NCI-H2171 treated with DMSO at 0.1 percent for 48 hours (cell line): Measurements from ENCODE around the gene RBPJL.

Experiments used
- DNase-seq: peaks from one replicate; lab custom pipeline; 2025; lab: John Stamatoyannopoulos, UW

Gene RBPJL

GRCh38 chr20:45293041-45294002 is 13.3 kb upstream of the RBPJL start:
- peak; percentile 94 for DNase-seq

DNA sequence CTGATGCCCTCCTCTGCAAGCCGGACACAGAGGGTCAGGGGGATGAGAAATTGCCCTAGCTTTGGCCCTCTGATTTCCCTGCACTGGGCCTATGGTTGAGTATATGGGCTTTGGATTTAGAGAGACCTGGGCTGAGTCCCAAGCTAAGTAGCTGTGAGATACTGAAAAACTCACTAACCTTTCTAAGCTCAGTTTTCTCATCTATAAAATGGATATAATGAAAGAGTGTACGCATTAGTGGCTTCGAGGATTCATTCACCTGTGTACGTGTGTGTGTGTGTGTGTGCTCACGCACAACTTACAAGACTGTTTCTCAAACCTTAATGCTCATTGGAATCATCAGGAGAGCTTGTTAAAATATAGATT is 12.7 kb upstream of the RBPJL start:
- no peak for DNase-seq

DNA sequence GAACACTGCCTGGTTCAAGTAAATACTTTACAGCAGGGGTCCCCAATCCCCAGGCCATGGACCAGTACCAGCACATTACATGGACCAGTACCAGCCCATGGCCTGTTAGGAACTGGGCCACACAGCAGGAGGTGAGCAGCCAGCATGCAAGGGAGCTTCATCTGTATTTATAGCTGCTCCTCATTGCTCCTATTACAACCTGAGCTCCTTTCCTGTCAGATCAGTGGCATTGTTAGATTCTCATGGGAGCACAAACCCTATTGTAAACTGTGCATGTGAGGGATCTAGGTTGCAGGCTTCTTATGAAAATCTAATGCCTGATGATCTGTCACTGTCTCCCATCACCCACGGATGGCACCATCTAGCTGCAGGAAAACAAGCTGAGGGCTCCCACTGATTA is 12.0 kb upstream of the RBPJL start:
- DNase-seq, result no peak

DNA sequence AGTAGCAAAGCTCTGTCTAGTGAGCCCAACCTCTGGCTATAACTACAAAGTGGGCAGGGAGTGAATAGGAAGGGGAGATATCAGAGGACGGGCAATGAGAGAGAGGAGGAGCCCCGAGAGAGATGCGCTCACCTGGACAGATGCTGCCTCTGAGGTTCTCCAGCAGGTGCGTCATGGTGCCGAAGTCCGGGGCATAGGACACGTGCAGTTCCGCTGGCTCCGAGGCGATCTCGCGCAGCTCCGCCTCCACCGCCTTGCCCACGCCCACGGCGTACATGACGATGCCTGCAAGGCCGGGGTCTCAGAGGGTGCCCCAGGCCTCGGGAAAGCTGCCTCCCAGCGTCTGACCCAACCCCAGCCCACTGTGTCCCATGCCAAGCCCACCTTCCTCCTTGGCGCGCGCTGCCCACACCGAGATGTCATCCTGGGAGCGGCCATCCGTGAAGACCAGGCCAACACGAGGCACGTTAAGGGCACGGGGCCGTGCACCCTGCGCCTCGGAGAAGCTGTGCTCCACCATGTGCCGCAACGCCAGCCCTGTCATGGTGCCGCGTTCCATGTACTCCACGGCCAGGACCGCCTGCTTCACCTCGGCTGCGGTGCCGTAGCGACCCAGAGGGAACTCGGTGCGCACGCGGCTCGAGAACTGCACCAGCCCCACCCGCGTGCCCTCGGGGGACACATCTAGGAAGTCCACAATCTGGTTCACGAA is 8.7 kb upstream of the RBPJL start:
- no peak for DNase-seq

- no peak for DNase-seq
Measured at GRCh38 chr20:45299786-45300185, 6.9 kb upstream of the RBPJL start.

DNA sequence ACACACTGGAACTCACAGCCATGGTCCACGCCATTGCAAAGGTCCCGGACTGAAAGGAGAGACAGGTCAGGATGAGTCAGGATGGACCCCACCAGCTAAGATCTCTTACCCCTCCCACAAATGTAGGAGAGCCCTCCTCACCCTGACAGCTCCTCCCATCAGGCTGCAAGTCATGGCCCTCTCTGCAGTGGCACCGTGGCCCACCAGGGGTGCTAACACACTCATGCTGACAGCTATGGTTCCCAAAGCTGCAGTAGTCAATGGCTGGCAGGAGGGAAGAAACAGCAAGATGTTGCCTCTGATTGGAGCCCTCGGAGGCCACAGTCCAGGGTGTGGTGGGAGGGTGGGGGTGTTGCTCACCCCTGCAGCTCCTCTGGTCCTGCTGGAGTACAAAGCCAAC is 5.7 kb upstream of the RBPJL start:
- DNase-seq, result no peak

DNA sequence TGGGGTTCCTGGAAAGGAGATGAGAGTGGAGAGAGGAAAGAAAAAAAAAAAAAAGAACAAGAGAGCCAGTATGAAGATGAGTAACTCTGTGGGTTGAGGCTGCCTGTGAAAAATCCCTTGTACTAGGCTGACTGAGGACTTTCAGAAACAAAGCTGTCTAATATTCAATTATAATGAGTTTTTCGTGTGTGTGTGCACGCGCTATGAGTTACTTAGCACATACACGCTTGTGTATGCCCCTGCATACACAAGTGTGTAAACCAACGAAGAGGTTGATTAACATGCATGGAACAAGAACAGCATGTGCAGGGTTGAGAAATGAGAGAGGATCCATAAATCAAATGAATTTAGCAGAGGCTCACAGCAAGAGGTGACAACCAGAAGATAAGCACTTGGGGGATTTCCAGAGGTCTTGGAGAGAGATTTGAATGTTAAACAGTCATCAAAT is 4.8 kb upstream of the RBPJL start:
- DNase-seq, result no peak

GRCh38 chr20:45303586-45304463 is 2.8 kb upstream of the RBPJL start:
- no peak for DNase-seq

- no peak for DNase-seq
Measured at GRCh38 chr20:45304464-45304999, 2.1 kb upstream of the RBPJL start.

- no peak for DNase-seq
Measured at GRCh38 chr20:45305262-45305661, 1.4 kb upstream of the RBPJL start.

GRCh38 chr20:45307076-45307640 is 518 bp downstream of the RBPJL start:
- no peak for DNase-seq

DNA sequence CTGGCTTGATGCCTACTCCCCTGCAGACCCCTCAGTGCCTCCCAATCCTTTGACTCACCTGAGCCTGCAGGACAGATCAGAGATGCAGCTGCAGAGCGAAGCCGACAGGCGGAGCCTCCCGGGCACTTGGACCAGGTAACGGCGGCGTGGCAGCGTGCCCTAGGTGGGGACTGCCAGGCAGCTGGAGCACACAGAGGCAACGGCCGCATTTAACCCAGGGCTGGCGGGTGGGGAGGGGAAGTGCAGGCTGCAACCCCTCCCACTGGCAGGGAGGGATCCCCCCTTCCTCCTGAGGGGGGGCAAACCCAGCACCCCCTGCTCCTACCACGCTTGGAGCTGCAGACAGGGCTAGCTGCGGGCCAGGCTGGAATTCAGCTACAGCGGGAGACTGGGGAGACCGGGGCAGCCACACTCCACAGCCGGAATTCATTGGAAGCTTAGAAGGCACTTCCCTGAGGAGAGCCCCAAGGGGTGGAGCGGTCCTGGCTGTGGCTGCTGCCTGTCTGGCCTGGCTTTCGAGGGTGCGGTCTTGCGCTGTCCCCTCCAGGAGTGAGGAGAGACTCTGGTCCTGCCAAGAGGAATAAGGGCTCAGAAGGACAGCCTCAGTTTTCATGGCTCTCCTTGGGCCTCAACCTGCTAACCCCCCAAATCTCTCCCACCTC is 1.6 kb downstream of the RBPJL start, which contains the start of gene MATN4:
TSS of gene MATN4 (minus strand) at position 183 of the 662 bp plus-strand sequence. CDS start 2,717 bp downstream, outside the sequence.
- no peak for DNase-seq

DNA sequence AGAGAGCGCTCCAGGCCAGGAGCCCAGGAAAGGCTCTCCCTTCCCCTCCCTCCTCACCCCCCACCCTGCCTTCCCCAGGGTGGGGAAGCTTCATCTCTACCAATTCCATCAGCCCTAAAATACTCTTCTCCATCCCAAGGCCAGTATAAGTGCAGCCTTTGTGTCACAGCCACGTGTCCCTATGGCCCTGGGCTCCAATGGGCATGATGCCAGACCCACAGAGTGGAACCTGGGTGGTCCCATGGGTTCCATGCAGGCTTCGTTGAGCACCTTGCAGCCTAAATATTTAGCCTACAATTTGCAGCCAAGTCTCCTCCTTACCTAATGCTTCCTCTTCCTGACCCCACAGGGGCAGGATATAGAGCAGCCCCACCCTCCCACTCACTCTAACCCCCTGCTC is 2.4 kb downstream of the RBPJL start:
- DNase-seq, result no peak

GRCh38 chr20:45311589-45312211 is 5.1 kb downstream of the RBPJL start:
- DNase-seq, result peak; percentile 18

DNA sequence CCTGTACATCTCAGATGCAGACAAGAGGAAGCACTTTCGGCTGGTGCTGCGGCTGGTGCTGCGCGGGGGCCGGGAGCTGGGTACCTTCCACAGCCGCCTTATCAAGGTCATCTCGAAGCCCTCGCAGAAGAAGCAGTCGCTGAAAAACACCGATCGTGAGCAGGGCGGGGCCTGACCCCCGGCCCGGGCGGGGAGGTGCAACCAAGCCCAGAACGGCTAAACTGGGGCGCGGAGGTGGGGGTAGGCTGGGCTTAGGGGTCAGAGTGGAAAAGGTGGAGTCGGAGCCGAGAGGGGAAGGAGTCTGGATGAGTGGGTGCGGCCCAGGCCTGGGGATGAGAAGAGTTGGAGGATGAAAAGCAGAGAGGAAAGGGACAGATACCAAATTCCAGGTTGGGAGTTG is 5.6 kb downstream of the RBPJL start:
- DNase-seq, result no peak

DNA sequence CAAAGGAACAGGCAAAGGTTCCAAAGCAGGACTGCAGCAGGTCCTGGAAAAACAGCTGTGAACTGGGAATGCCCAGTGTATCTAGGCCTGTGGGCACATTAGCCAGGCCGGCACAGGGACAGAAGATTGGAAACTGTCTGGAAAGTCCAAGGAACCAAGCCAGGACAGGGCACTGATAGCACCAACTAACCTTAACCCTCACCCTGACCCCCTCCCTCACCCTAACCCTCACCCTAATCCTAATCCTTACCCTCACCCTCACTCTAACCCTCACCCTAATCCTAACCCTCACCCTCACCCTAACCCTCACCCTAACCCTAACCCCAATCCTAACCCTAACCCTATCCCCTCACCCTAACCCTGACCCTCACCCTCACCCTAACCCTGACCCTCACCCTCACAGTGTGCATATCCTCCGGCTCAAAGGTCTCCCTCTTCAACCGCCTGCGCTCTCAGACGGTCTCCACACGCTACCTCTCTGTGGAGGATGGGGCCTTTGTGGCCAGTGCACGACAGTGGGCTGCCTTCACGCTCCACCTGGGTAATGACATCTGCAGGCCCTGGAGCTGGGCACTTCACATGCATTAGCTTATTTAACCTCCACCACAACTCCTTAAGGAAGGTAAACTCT is 6.5 kb downstream of the RBPJL start:
- no peak for DNase-seq

- DNase-seq, result no peak
Measured at GRCh38 chr20:45313943-45314342, 7.3 kb downstream of the RBPJL start.

DNA sequence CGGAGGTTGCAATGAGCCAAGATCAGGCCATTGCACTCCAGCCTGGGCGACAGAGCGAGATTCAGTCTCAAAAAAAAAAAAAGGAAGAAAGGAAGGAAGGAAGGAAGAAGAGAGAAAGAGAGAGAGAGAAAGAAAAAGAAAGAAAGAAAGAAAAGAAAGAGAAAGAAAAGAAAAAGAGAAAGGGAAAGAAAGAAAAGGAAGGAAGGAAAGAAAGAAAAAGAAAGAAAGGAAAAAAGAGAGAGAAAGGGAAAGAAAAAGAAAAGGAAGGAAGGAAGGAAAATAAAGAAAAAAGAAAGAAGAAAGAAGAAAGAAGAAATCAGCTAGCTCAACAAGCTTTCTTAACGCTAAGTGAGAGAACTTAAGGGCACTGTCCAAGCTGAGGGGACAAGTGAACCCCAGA is 9.0 kb downstream of the RBPJL start:
- DNase-seq, result no peak

DNA sequence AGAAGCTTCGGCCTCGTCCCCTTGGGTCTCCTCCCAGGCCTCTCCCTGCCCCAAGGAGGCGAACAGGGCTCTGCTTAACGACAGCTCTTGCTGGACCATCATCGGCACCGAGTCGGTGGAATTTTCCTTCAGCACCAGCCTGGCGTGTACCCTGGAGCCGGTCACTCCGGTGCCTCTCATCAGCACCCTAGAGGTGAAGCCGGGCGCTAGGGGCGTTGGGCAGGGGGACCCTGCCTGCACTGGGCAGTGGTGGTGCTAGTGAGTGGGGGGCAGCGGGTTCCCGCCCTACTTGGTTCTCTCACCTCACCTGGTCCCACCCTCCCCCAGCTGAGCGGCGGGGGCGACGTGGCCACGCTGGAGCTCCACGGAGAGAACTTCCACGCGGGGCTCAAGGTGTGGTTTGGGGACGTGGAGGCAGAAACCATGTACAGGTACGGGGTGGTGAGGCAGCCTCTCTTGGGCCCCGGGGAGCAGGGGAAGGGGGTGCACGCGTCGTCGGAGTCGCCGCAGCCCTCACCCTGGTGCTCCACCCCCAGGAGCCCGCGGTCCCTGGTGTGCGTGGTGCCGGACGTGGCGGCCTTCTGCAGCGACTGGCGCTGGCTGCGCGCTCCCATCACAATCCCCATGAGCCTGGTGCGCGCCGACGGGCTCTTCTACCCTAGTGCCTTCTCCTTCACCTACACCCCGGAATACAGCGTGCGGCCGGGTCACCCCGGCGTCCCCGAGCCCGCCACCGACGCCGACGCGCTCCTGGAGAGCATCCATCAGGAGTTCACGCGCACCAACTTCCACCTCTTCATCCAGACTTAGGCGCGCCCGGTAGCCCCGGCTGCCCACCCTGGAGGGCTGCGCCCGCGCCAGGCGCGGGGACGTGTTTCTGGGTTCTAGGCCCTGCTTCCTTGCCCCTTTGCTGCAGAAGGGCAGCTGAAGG is 9.8 kb downstream of the RBPJL start:
- DNase-seq, result no peak
